GM21529 (cell line): ENCODE data around the gene TRIB2.

Experiments
- ATAC-seq: cut with Tn5 transposase; IDR thresholded peaks from one replicate; pipeline ENCODE4 v1.9.1; 2021; ENCODE audit not compliant: unreplicated experiment

Gene TRIB2

DNA sequence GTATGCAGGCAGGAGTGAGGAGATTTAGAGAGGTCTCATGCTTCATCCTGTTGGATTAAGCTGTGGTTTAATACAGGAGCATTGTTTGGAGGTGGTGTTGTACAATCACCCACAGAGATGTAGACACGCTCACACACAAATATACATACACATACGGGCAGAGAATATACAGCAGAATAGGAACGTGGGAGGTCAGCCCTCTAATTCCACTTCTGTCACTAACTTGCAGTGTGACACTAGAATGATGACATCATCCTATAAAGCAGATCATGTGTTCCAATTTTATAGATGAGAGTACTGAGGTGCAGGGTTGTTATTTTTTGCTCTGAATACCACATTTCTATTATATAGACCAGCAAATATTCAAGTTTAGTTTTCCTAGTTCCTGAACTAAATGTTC, 54.4 kb downstream of the TRIB2 start:
- no peak for ATAC-seq

DNA sequence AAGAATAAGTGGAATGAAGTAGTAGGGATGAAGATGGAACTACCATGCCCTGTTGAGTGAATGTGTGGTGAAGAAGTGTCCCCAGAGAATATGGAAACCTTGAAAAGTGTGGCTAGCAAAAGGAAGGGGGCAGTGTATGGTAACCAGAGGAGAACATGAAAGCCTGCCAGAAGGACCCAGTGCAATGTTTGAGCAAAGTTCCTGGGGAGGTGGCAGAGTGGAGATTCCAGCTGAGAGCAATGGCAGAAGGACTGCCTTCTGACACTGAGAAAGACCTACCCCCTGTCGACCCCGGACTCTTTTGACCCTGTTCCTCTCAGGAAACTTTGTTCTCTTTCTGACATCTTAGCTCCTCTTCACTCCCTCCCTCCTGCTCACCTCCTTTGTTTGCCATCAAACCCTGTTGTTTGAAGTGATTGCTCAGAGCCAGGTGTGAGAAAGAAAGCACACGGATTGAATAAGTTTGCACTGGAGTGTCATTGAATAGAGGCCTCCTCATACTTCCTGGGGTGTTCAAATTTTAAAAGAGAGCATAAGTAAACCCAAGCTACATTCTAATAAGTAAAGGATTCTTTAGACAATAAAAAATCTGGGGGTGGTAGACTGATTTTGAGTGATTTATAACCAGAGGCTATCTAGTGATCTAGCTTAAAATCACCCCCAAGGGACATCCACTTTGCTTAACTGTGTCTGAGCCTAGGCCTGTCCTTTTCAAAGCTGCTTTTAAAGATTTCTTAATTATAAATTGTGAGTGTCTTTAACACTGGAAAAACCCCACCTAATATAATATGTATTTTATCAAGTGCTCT, 57.1 kb downstream of the TRIB2 start:
- no peak for ATAC-seq

DNA sequence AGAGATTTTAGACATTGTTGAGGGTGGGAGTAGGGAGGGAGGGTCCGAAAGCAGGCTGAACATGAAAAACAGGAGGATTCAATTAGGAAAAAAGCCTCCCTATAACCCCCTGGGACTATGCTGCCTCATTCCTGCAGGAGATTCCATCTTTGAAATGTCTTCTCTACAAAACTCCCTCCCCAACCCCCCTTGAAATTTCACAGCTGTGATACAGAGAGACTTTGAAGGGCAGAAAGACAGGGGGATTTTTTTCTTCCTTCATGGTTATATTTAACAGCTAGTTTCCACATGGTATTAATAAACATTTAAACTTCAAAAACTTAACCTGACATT, 57.6 kb downstream of the TRIB2 start:
- ATAC-seq, result no peak

DNA sequence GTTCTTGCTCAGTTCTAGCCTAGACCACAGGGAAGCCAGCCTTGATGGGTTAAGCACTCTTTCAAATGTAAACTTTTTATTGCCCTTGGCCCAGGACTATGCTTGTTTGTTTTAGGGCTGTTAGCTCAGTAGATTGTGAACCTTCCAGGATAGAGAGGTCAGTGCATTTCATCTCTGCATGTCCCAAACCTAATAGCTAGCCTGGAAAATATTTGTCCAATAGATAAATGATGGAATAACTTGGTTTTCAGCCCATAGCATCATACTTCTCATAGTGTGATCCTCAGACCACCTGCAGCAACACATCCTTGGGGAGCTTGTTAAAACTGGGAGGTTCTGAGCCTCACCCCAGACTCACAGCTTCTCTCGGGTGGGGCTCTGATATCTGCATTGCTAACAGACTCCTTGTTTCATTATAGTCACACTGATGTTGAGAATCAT, 59.8 kb downstream of the TRIB2 start:
- ATAC-seq, result no peak

DNA sequence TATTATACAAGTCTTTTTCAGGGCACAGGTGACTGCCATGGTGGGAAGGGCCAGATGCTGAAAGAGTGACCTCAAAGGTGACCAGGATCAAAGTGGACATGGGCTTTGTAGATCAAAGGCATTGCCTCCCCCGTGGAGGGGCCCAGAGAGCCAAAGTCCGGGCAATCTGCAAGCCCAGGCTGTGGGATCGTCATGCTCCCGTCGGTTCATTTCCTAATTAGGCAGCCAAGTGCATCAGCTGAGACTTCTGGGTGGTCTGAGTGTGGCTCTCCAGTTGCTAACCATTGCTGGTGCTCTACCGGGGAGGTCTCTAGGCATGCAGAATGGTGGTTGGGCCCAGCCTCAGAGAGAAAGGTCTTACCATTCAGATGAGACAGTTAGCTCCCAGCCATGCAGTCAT, 61.6 kb downstream of the TRIB2 start:
- no peak for ATAC-seq

DNA sequence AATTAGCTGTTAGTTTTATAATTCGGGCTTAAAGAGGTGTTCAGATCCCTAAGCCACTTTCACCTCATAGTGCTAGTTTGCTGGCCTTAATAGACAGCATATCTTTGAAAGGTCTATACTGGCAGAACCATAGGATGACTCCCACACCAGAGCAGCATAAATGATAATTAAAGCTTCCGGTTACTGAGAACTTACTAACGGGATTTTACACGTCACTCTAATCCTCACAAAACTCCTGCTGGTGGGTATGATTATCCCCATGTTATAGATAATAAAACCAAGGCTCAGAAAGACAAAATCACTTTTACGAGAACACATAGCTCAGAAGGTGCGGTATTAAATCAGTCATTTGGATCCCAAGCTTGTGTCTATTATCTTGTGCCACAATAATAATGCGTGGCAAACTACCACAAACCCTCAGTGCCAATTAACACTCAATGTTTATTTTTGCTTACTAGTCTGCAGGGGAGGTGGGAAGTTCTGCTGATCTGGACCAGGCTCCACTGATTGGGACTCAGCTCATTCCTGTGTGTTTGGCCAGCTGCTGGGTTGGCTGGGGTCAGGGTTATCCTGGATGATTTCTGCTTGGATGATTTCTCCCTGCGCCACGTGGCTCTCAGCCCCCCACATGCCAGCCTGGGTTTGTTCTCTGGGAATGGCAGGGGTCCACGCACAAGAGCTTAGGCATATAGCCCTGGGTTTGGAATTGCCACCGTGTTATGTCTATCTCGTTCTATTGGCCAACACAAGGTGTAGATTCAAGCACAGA, 62.3 kb downstream of the TRIB2 start:
- no peak for ATAC-seq

DNA sequence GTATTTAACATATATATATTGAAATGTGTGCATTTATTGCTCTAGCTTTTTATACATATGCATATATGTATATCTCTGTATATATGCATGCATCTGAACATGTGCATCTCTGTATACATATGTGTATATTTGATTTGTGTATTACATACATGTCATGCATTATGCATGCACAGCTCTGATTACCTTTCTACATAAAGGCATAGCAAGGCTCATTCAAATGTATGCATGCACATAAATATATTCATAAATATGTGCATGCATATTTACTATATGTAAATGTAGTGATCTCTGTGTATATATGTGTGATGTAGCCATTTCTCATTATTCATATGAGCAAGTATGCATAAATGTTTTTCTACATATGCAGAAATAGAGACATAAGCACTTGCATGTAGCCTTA, 64.6 kb downstream of the TRIB2 start:
- no peak for ATAC-seq

DNA sequence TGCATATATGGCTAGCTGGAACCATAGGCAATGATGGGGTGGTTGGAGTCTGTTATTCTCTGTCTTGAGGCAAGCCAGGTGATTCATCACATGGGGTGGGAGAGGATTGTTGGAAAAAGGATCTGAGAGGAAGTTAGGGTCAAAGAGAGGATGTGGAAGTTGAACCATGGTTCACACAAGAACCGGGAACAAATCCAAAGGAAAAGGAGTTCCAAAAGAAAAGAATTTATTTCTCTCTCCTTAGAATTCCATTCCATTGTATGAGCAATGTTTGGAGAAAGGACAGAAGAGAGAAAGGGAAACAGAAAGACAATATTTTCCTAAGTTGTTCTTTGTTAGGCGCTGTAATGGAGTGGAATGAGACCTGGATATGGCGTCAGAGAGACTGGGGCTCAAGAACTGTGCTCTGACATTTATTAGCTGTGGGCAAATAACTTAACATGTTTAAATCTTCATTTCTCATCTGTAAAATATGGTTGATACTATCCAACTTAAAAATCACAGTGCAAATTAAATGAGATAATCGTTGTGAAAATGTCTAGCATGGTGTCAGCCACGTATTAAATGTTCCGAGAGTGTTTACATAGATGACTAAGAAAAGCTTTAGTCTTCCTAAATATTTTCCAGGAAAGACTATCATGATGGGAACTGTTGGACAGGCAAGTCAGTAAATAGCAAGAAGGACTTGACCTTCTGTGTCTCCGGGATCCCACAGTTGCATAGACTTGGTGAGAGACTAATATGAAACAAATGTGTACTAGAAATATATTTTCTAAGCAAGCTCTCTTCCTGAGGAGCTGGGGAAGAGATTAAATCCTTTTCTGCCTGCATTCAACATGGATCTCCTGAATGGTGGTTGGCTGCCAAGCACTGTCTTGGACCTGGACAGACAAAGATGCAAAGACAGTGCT, 71.4 kb downstream of the TRIB2 start:
- ATAC-seq, result no peak

DNA sequence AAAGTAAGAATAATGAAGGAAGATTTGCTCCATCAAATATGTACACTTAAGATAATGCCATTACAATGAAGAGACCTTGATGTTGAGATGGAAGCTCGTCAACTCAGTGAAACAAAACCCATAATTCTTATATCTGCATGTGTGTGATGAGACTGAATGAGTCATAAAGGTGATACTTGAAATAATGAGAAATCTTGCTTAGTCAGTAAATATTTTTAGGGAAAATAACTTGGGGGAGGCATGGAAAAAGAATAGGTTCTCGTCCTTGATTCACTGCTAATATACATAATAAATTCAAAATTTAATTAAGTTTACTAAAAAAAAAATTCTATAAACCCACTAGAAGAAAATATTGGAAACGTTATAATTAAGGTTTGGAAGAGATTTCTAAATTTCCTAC, 75.2 kb downstream of the TRIB2 start:
- ATAC-seq, result no peak
